Measurements from ENCODE around the gene SOX8. TPM values are rescaled to one million over a fixed set of nuclear protein-coding genes. Genes with fewer than 3 reads are reported as not detected.

SOX8 gene
- total RNA-seq, 1 experiment from 2014 or later: not detected

- no TSS peak for BruUV-seq (replicated peaks)
- Histone ChIP-seq H3K79me2 (ENCODE audit: low read depth) (no peaks in the 10 kb centered on the region), H3K4me2 (no peak overlapping the region), H3K9me3 (ENCODE audit: insufficient read depth, low read depth) (no peaks in the 10 kb centered on the region), H3K36me3 (ENCODE audit: low read depth) (no peaks in the 10 kb centered on the region), H3K27ac (no peak overlapping the region), H2AFZ (no peak overlapping the region), H4K20me1 (ENCODE audit: insufficient read depth) (no peaks in the 10 kb centered on the region), H3K4me1 (replicated peaks; ENCODE audit: insufficient read depth) (0 out of 2 replicates have a peak, but pooled peaks cover 2% of the 10 kb centered on the region), H3F3A (ENCODE audit: insufficient read depth, low read depth) (peaks cover 3% of the 10 kb centered on the region; the same call in 1 of the 2 replicates), H3K27me3 (ENCODE audit: insufficient read depth, low read depth) (peaks cover 51% of the 10 kb centered on the region), H3K9me2 (ENCODE audit: insufficient read depth) (no peaks in the 10 kb centered on the region), H3K4me3 (no peak overlapping the region)
- POLR2A ChIA-PET (ENCODE audit: unreplicated experiment): no interaction called here
- no peak for TF ChIP-seq CTCF (conservative IDR thresholded peaks at IDR 0.05)
- TF ChIP-seq EZH2 (IDR thresholded peaks at IDR 0.05; ENCODE audit: low read depth): no peak
- CTCF ChIA-PET: no interaction called here
- intact Hi-C loops (cut with micrococcal nuclease; ENCODE audit: unreplicated experiment): loop anchor here (10.0 kb wide), 1 partner anchor 165 kb away; no protein-coding TSS in a partner anchor
- DNase-seq: no peak
Measured at GRCh38 chr16:979859-980594, 1.5 kb upstream of the SOX8 start.

GRCh38 chr16:980595-980854, 1.0 kb upstream of the SOX8 start:
- no peaks in the 10 kb centered on the region for H3K4me1 ChIP-seq (replicated peaks; ENCODE audit: insufficient read depth)
- CTCF ChIA-PET: no interaction called here
- no peak overlapping the region for H2AFZ ChIP-seq
- no peak overlapping the region for H3K4me3 ChIP-seq
- peaks cover 56% of the 10 kb centered on the region for H3K27me3 ChIP-seq (ENCODE audit: insufficient read depth, low read depth)
- H3K79me2 ChIP-seq (ENCODE audit: low read depth): no peaks in the 10 kb centered on the region
- no peaks in the 10 kb centered on the region for H3K36me3 ChIP-seq (ENCODE audit: low read depth)
- no TSS peak for BruUV-seq (replicated peaks)
- no peak overlapping the region for H3K4me2 ChIP-seq
- H3K27ac ChIP-seq: no peak overlapping the region
- H3F3A ChIP-seq (ENCODE audit: insufficient read depth, low read depth): peaks cover 3% of the 10 kb centered on the region; the same call in 1 of the 2 replicates
- no peaks in the 10 kb centered on the region for H4K20me1 ChIP-seq (ENCODE audit: insufficient read depth)
- no peak for DNase-seq
- no peaks in the 10 kb centered on the region for H3K9me3 ChIP-seq (ENCODE audit: insufficient read depth, low read depth)
- intact Hi-C loops (cut with micrococcal nuclease; ENCODE audit: unreplicated experiment): no loop called here
- TF ChIP-seq CTCF (conservative IDR thresholded peaks at IDR 0.05) (no peak), EZH2 (IDR thresholded peaks at IDR 0.05; ENCODE audit: low read depth) (no peak)
- H3K9me2 ChIP-seq (ENCODE audit: insufficient read depth): no peaks in the 10 kb centered on the region
- POLR2A ChIA-PET (ENCODE audit: unreplicated experiment): no interaction called here

GRCh38 chr16:982145-983043, 824 bp downstream of the SOX8 start:
- CTCF ChIA-PET: no interaction called here
- TF ChIP-seq CTCF (conservative IDR thresholded peaks at IDR 0.05) (no peak), EZH2 (IDR thresholded peaks at IDR 0.05; ENCODE audit: low read depth) (no peak)
- H3F3A ChIP-seq (ENCODE audit: insufficient read depth, low read depth): no peaks in the 10 kb centered on the region
- no peaks in the 10 kb centered on the region for H3K9me3 ChIP-seq (ENCODE audit: insufficient read depth, low read depth)
- no peaks in the 10 kb centered on the region for H3K9me2 ChIP-seq (ENCODE audit: insufficient read depth)
- intact Hi-C loops (cut with micrococcal nuclease; ENCODE audit: unreplicated experiment): no loop called here
- peaks cover 63% of the 10 kb centered on the region for H3K27me3 ChIP-seq (ENCODE audit: insufficient read depth, low read depth)
- POLR2A ChIA-PET (ENCODE audit: unreplicated experiment): no interaction called here
- H3K27ac ChIP-seq: no peak overlapping the region
- H3K79me2 ChIP-seq (ENCODE audit: low read depth): no peaks in the 10 kb centered on the region
- no peak overlapping the region for H3K4me3 ChIP-seq
- H4K20me1 ChIP-seq (ENCODE audit: insufficient read depth): no peaks in the 10 kb centered on the region
- no TSS peak for BruUV-seq (replicated peaks)
- no peaks in the 10 kb centered on the region for H3K36me3 ChIP-seq (ENCODE audit: low read depth)
- no peak overlapping the region for H2AFZ ChIP-seq
- H3K4me2 ChIP-seq: no peak overlapping the region
- no peaks in the 10 kb centered on the region for H3K4me1 ChIP-seq (replicated peaks; ENCODE audit: insufficient read depth)
- DNase-seq: no peak

All from PC-9 (cell line).